ENCODE data around the gene TMEM205. TPM values are rescaled to one million over a fixed set of nuclear protein-coding genes. Genes with fewer than 3 reads are reported as not detected.
A peak's percentile ranks its signal among the peaks of the same experiment; 100 is the strongest.

TMEM205 gene
- total and polyA plus RNA-seq, 10 of the 15 experiments (the other 5 are each of a cell fraction or from before 2014, with no cell fraction given), result 27.8 to 144 (median 88.3) TPM

DNA sequence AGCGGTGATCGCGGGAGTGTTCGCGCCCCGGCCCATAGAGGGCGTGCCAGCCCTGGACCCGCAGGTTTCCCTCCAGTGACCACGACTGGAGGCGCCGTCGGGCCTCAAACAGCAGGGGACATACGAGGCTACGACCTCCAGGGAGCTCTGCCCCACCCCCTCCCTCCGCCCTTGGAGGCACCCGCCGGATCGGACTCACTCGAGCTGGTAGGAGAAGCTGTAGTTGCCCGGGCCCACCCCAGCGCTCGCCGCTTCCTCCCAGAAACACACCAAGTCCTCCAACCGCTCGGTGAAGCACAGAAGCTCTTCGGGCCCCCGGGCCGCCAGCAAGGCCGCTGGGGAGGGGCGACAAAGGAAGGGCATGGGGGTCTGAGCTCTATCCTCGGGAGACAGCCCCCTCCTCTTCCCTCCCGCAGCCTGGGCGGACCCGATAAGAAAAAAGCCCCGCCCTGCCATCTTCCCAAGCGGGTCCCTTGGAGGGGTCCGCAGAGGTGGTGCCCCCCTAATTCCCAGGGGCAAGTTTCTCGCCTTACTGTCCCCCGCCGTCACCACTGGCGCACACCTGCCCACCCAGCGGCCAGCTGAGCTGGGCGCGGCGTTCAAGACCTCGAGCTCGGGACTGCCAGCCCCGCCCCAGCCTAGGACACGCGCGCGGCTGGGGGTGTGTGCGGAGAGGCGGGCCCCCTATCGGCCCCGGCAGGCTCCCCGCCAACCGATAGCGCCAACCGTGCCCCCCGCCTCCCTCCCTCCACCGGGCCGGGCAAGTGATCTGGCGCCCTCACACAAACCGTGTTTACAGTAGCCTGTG lies 37.0 kb upstream of the TMEM205 start:
- ChIA-PET SMC1A (ENCODE audit: uncharacterized antibody, unreplicated experiment) (interaction anchor here (0.5 to 1.7 kb wide), 6 partner anchors 8 to 99 kb away, joined by 3 to 5 read pairs (median 4); partner anchors contain the start of genes ODAD3 and SWSAP1), CTCF (interaction anchor here (0.6 to 4.6 kb wide), 19 partner anchors 8 to 146 kb away, joined by 3 to 76 read pairs (median 8); partner anchors contain the start of genes CCDC159, ECSIT, ELAVL3 and ODAD3), POLR2A (interaction anchor here (0.6 to 0.9 kb wide), 3 partner anchors 9 to 258 kb away, joined by 3 to 6 read pairs (median 5); partner anchors contain the start of gene SWSAP1), RAD21 (ENCODE audit: unreplicated experiment) (interaction anchor here (0.5 to 1.7 kb wide), 7 partner anchors 9 to 99 kb away, joined by 3 to 9 read pairs (median 3); partner anchors contain the start of genes SWSAP1 and TSPAN16)
- intact Hi-C loops (cut with micrococcal nuclease; ENCODE audit: unreplicated experiment), result loop anchor here (5.0 kb wide), 1 partner anchor 199 kb away; no protein-coding TSS in a partner anchor
- Histone ChIP-seq H3K27ac (ENCODE audit: control insufficient read depth, insufficient read depth) (no peak overlapping the region), H2AFZ (ENCODE audit: control insufficient read depth, low read depth, low read length) (peak overlapping the region; percentile 24), H3K9ac (ENCODE audit: control insufficient read depth, insufficient read depth, low read length) (no peak overlapping the region), H3K27me3 (replicated peaks in 1 of 2; ENCODE audit: control insufficient read depth in 2 of 2, insufficient read depth in 2 of 2, low read length in 1 of 2) (peaks cover 0 to 5% of the 10 kb centered on the region in 2 experiments; a peak in 2 of 4 replicates), H3K4me2 (ENCODE audit: control insufficient read depth, insufficient read depth) (peak overlapping the region; percentile 71; the same call in 1 of the 2 replicates), H3K79me2 (ENCODE audit: control insufficient read depth, insufficient read depth, low read length) (no peaks in the 10 kb centered on the region), H3K36me3 (ENCODE audit: control insufficient read depth in 2 of 2, insufficient read depth in 2 of 2, low read length in 1 of 2) (no peaks in the 10 kb centered on the region), H3K9me3 (replicated peaks; ENCODE audit: control insufficient read depth, insufficient read depth, low read length) (no peaks in the 10 kb centered on the region), H3K4me3 (no peak overlapping the region), H3K4me1 (ENCODE audit: control insufficient read depth, insufficient read depth, low read length) (peaks cover 13% of the 10 kb centered on the region), H4K20me1 (ENCODE audit: control insufficient read depth, insufficient read depth) (no peaks in the 10 kb centered on the region)
- ATAC-seq, result peak; percentile 4; the same call in 2 of the 3 replicates
- no peak for FAIRE-seq
- 3% methylated on average over 53 of the region's 65 CpGs for WGBS (ENCODE audit: insufficient coverage, insufficient replicate concordance, low lambda C conversion rate, missing lambda C conversion rate)
- BruUV-seq (replicated peaks), result no TSS peak
- no peak for DNase-seq (ENCODE audit: low read depth, low spot score)
- in situ Hi-C loops (cut with MboI), result no loop called here
- TF ChIP-seq BCL11A (IDR thresholded peaks at IDR 0.05; ENCODE audit: low read depth, low read length) (no peak), CHD1 (IDR thresholded peaks at IDR 0.05; ENCODE audit: low read depth, low read length) (no peak), CBFB (IDR thresholded peaks at IDR 0.05; ENCODE audit: low read depth) (no peak), ZBED1 (IDR thresholded peaks at IDR 0.05; ENCODE audit: borderline replicate concordance) (no peak), RUNX3 (IDR thresholded peaks at IDR 0.05; ENCODE audit: low read length) (peak; percentile 49), TAF1 (IDR thresholded peaks at IDR 0.05; ENCODE audit: borderline replicate concordance, low read depth, low read length) (no peak), HDAC2 (IDR thresholded peaks at IDR 0.05) (no peak), ZNF274 (IDR thresholded peaks at IDR 0.05; ENCODE audit: insufficient read depth, insufficient read length) (no peak)
- TF ChIP-seq, protein P1, sequence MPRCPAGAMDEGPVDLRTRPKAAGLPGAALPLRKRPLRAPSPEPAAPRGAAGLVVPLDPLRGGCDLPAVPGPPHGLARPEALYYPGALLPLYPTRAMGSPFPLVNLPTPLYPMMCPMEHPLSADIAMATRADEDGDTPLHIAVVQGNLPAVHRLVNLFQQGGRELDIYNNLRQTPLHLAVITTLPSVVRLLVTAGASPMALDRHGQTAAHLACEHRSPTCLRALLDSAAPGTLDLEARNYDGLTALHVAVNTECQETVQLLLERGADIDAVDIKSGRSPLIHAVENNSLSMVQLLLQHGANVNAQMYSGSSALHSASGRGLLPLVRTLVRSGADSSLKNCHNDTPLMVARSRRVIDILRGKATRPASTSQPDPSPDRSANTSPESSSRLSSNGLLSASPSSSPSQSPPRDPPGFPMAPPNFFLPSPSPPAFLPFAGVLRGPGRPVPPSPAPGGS (IDR thresholded peaks at IDR 0.05; ENCODE audit: borderline replicate concordance, insufficient read depth, low read depth, low read length, poor library complexity, severe bottlenecking), result no peak
- TF ChIP-seq, protein P2, sequence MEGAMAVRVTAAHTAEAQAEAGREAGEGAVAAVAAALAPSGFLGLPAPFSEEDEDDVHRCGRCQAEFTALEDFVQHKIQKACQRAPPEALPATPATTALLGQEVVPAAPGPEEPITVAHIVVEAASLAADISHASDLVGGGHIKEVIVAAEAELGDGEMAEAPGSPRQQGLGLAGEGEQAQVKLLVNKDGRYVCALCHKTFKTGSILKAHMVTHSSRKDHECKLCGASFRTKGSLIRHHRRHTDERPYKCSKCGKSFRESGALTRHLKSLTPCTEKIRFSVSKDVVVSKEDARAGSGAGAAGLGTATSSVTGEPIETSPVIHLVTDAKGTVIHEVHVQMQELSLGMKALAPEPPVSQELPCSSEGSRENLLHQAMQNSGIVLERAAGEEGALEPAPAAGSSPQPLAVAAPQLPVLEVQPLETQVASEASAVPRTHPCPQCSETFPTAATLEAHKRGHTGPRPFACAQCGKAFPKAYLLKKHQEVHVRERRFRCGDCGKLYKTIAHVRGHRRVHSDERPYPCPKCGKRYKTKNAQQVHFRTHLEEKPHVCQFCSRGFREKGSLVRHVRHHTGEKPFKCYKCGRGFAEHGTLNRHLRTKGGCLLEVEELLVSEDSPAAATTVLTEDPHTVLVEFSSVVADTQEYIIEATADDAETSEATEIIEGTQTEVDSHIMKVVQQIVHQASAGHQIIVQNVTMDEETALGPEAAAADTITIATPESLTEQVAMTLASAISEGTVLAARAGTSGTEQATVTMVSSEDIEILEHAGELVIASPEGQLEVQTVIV (IDR thresholded peaks at IDR 0.05; ENCODE audit: borderline replicate concordance, partially characterized antibody), result no peak
- TF ChIP-seq, protein P3, sequence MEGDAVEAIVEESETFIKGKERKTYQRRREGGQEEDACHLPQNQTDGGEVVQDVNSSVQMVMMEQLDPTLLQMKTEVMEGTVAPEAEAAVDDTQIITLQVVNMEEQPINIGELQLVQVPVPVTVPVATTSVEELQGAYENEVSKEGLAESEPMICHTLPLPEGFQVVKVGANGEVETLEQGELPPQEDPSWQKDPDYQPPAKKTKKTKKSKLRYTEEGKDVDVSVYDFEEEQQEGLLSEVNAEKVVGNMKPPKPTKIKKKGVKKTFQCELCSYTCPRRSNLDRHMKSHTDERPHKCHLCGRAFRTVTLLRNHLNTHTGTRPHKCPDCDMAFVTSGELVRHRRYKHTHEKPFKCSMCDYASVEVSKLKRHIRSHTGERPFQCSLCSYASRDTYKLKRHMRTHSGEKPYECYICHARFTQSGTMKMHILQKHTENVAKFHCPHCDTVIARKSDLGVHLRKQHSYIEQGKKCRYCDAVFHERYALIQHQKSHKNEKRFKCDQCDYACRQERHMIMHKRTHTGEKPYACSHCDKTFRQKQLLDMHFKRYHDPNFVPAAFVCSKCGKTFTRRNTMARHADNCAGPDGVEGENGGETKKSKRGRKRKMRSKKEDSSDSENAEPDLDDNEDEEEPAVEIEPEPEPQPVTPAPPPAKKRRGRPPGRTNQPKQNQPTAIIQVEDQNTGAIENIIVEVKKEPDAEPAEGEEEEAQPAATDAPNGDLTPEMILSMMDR (IDR thresholded peaks at IDR 0.05 in 2 of 3, conservative IDR thresholded peaks at IDR 0.05 in 1 of 3; ENCODE audit: control insufficient read depth in 2 of 3, extremely low read depth in 1 of 3, insufficient read depth in 1 of 3, low read depth in 3 of 3, low read length in 3 of 3), result peak; percentile 62 to 87 (median 75)
